Right ventricle myocardium inferior (tissue), 1 donor: ENCODE results near the gene PTPRD. TPM values are rescaled to one million over a fixed set of nuclear protein-coding genes. Genes with fewer than 3 reads are reported as not detected.

Experiments
- ATAC-seq: fragments of 200-7000 bp; cut with Tn5 transposase; one replicate; pipeline ENCODE4 v1.9.1; 2020; ENCODE audit warnings: mild to moderate bottlenecking, moderate library complexity
- DNase-seq: peaks from one replicate; pipeline ENCODE4 v3.0.0; 2021; ENCODE audit errors: missing footprints
- intact Hi-C: fragments of 100-400 bp; cut with DNase I; formaldehyde crosslinking; loops from one replicate; pipeline ENCODE4 v1.11.0; 2022
- total RNA-seq: library from RNA; stranded (reverse); fragmentation: NEBNext Ultra II Directional; extraction: Animal tissue kit (Norgen Biotek cat#: 25700); gene quantifications from one replicate; pipeline ENCODE4 v1.2.1, GENCODE V29; 2021
- donor health status: DM: no; HTN: yes; CAD: no; lungs with severe emphysema.

PTPRD gene
- total RNA-seq, 1 donor from 2014 or later, result 13.3 TPM

DNA sequence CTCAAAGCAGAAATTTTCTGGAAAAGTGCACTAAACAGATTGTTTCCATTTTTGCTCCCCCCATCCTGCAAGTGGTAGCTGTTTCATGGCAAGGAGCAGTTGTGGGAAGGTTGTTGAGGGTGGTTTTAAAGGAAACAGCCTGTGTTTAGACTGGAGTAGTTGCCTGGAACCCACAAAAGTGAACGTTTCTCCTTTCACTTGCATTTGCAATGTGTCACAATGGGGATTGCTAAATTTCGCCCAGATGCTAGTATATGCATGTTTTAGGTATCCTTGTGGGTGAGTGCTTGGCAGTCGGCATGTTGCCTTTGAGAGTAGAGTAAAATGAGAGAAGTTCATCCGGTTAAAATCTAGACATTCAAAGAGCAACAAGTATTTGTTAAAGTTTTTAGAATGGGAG lies 1713.3 kb downstream of the PTPRD start:
- intact Hi-C loops, result loop anchor here (5.0 kb wide), 2 partner anchors 103 to 412 kb away; no protein-coding TSS in a partner anchor
- ATAC-seq (no peak), DNase-seq (no peak)

DNA sequence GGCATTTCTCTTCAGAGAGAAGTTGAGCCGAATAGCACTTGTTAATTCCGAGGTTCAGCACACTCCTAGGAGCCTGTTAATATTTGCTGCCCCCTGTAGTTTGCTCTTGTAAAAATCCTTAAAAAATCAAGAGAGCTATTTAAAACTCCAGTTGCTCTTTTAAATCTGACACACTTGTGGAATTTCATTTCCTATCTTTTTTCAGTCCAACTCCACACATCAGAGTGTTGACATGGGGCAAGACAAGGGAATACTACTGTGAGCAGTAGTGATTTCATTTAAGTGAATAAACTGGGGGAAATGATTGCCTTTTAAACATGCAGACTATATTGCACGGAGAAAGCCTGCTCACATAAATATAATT lies 1717.0 kb downstream of the PTPRD start:
- DNase-seq, result no peak
- peak; percentile 78 for ATAC-seq
- intact Hi-C loops, result loop anchor here (5.0 kb wide), 2 partner anchors 106 to 409 kb away; no protein-coding TSS in a partner anchor

GRCh38 chr9:8895106-8895860 lies 1717.5 kb downstream of the PTPRD start:
- no peak for DNase-seq
- intact Hi-C loops, result loop anchor here (5.0 kb wide), 2 partner anchors 107 to 408 kb away; no protein-coding TSS in a partner anchor
- ATAC-seq, result no peak

- DNase-seq (no peak), ATAC-seq (no peak)
- intact Hi-C loops, result no loop called here
Observed at GRCh38 chr9:8890695-8891094, 1722.1 kb downstream of the PTPRD start.

DNA sequence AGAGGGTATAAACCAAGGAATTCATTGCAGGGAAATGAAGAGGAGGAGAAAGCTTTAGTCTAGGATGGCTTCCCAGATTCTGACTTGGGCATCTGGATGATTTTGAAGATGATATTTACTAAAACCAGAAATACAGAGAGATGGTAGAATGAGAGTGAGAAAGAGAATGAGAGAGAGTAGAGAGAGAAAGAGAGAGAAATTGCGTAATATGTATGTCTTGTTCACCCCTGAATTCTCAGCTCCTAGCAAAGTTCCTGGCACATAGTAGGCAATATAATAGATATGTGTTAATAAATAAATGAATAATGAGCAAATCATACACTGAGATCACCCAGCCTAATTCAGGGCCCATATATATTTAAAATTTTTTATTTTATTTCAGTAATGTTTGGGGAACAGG lies 1723.7 kb downstream of the PTPRD start:
- intact Hi-C loops, result no loop called here
- ATAC-seq (no peak), DNase-seq (no peak)

GRCh38 chr9:8888591-8888990 lies 1724.2 kb downstream of the PTPRD start:
- ATAC-seq (no peak), DNase-seq (no peak)
- intact Hi-C loops, result no loop called here

DNA sequence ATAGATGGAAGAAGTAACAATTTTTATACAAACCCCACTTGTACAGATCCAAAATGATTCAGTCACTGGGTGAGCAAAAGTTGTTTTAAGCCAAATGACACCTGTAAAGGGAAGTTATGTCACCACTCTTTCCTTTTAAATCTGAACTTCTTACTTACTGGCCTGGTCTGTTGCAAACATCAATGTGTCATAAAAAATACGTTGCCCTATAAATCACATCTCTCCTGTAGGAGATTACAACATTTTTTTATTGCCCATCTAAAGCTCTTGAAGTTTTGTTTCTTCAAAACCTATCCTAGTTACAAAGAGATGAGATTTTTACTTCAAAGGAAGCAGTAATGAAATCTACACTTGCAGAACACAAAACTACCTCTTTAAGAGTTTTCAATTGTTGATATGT lies 1725.4 kb downstream of the PTPRD start:
- intact Hi-C loops, result no loop called here
- ATAC-seq (no peak), DNase-seq (no peak)

DNA sequence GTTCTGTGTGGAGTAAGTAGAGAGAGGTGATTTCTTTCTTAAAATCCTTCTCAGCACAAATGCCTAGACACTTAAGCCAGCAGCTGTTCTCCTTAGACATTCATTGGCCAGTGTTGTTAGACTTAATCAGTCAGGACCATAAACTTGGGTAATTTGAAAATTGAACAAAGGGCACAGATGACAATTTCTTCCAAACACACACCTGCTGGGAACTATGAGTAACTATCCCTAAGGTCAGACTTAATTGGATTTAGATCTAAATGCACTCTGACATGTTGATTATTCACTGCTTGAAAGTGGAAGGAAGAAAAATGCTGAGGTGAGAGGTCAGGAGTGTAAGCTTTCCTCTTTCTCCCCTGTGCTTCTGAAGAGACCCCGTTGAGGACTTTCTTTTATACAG lies 1729.5 kb downstream of the PTPRD start:
- DNase-seq, result no peak
- ATAC-seq, result no peak
- intact Hi-C loops, result no loop called here

- no peak for DNase-seq
- intact Hi-C loops, result no loop called here
- ATAC-seq, result no peak
Observed at GRCh38 chr9:8880060-8880459, 1732.7 kb downstream of the PTPRD start.

DNA sequence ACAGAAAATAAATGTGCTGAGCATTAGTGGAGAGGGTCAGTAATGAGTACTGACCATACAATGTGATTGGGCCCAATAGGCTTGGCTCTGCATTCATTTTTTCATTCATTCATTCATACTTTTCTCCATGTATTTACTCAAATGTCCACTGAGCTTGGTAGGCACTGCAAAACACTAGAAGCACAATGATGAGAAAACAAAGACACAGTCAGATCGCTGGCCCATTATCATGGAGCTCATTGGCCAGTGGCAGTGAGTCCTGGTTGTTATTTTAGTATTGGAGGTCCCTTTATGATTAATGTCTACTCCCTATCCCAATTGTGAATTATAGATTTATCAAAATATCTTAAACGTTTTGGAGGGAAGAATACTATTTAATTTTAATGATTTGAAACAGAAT lies 1733.5 kb downstream of the PTPRD start:
- ATAC-seq (no peak), DNase-seq (no peak)
- intact Hi-C loops, result no loop called here

GRCh38 chr9:8877753-8878494 lies 1734.9 kb downstream of the PTPRD start:
- DNase-seq (no peak), ATAC-seq (no peak)
- intact Hi-C loops, result no loop called here

- no peak for ATAC-seq
- intact Hi-C loops, result no loop called here
- no peak for DNase-seq
Observed at GRCh38 chr9:8876303-8876702, 1736.5 kb downstream of the PTPRD start.

GRCh38 chr9:8874482-8874881 lies 1738.3 kb downstream of the PTPRD start:
- no peak for ATAC-seq
- intact Hi-C loops, result no loop called here

DNA sequence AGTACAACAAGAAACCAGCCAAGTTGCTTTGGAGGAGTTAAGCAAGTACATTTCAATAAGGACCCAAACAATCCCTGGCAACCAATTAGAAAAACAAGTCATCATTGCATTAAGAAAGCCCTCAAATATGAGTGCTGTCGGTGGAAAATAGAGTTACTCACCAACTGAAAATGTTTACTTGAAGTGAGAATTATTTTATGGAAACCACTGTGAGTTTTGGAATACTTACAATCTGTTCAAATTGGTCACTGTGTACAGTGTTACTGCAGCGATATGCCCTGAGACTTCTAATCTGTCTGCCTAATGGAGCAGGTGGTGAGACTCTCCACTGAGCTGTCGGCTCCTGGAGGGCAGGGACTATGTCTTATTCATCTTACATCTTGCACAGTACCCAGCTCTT lies 1740.0 kb downstream of the PTPRD start:
- DNase-seq, result no peak
- ATAC-seq, result peak; percentile 57
- intact Hi-C loops, result no loop called here

More at GRCh38 chr9:8874482-8874881, 1738.3 kb downstream of the PTPRD start:
- DNase-seq, result no peak

- ATAC-seq (peak; percentile 35), DNase-seq (no peak)
- intact Hi-C loops, result no loop called here
Observed at GRCh38 chr9:8871796-8872445, 1740.9 kb downstream of the PTPRD start.

GRCh38 chr9:8871396-8871795 lies 1741.4 kb downstream of the PTPRD start:
- peak; percentile 47 for ATAC-seq
- intact Hi-C loops, result no loop called here
- DNase-seq, result no peak

DNA sequence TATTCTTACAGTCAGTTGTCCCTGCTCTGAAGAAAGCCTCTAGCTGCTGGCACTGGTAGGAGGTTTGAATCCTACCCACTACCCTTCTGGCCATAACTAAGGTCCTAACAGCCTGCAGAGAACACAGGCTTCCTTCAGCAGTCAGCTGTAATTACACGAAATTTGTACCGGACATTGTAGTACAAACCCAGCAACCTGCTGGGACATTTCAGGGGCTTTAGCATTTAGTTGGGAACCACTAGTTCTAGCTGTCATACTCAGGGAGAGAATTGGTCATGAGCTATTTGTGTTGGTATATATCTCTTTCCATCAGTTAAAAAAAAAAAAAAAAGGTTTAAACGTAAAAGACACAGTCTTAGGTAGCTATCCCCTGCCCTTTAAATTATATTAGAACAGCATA lies 1743.0 kb downstream of the PTPRD start:
- ATAC-seq, result no peak
- intact Hi-C loops, result no loop called here

GRCh38 chr9:8868632-8869031 lies 1744.2 kb downstream of the PTPRD start:
- DNase-seq, result no peak
- no peak for ATAC-seq
- intact Hi-C loops, result no loop called here

More for the DNA sequence above, 1743.0 kb downstream of the PTPRD start:
- no peak for DNase-seq

- no peak for ATAC-seq
- intact Hi-C loops, result no loop called here
Observed at GRCh38 chr9:8867148-8867547, 1745.7 kb downstream of the PTPRD start.

DNA sequence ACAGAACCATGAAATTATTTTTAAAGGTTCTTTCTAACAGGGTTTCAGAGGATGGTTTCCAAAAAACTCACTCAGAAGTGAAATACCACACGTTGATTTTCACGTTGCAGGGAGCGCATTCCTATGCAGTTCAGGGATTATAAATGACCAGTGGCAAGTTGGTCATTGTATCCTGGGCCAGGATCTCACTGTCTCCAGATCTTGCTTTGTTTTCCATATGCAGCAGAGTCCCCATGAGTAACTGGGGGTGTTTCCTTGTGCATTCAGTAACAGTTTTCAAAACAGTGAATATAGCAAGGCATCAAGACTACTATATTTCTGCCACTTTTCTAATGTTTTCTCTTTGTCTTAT lies 1748.3 kb downstream of the PTPRD start:
- DNase-seq, result no peak
- ATAC-seq, result no peak
- intact Hi-C loops, result no loop called here

More at GRCh38 chr9:8867148-8867547, 1745.7 kb downstream of the PTPRD start:
- no peak for DNase-seq
